Heart left ventricle (tissue), 13 donors: ENCODE data around the gene MT2A.

ENCODE experiments used
- POLR2A ChIP-seq, 2 donors: fragments of 450-650 bp; IDR thresholded peaks; one replicate each; pipeline ENCODE4 v1.6.1; 2017; ENCODE audit warnings: antibody characterized with exemption in 2 of 2, mild to moderate bottlenecking in 2 of 2, moderate library complexity in 2 of 2
- TF ChIP-seq, protein P1 (sequence below), 12 donors: fragments of 200-600 bp; sonication (generic) in 4 of 12; IDR thresholded peaks; one replicate each; pipeline versions ENCODE4 v1.5.0 to v1.8.0; 2018 to 2022; ENCODE audit warnings: antibody characterized with exemption in 12 of 12, mild to moderate bottlenecking in 5 of 12
- donor health status: ischemic (EF 13 %, LVEDD 7.1; RV severe dilation, severe dysfunction).
- donor health status: DM: no; HTN: yes; CAD: no.
- donor health status: DM: no; HTN: no; CAD: no.
- donor health status: ischemic (EF 25% LVEDD 6.9; RV normal size, moderate dysfunction).
- donor health status: ischemic (EF 25% LVEDD 5.7; RV mildly dilated, moderate dysfunction).
- donor health status: ischemic (EF 35%, LVEDD 5.7; RV mildly dilated, moderate dysfunction).
- donor health status: nonischemic (EF 11% LVEDD 7.7; RV severe dilation, severe dysfunction).
- donor health status: DM: yes; HTN: yes; CAD: no.
- donor health status: PGD.
- donor health status: ischemic (EF 29% LVEDD 5.4; RV normal size, mild dysfunction).
- donor health status: nonischemic (EF 23%, LVEDD 6.1; RV moderate dilation, normal function).

DNA sequence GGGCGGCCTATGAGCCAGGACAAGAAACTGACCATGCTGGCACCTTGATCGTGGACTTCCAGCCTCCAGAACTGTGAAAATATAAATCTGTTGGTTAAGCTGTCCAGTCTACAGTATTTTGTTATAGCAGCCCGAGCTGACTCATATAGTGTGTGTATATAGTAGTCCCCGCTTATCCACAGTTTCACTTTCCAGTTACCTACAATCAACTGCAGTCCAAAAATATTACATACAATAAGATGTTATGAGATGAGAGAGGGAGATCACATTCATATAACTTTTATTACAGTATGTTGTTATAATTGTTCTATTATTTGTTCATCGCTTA is 14.1 kb upstream of the MT2A start:
- no peak for TF ChIP-seq POLR2A (IDR thresholded peaks at IDR 0.05)
- TF ChIP-seq, protein P1, sequence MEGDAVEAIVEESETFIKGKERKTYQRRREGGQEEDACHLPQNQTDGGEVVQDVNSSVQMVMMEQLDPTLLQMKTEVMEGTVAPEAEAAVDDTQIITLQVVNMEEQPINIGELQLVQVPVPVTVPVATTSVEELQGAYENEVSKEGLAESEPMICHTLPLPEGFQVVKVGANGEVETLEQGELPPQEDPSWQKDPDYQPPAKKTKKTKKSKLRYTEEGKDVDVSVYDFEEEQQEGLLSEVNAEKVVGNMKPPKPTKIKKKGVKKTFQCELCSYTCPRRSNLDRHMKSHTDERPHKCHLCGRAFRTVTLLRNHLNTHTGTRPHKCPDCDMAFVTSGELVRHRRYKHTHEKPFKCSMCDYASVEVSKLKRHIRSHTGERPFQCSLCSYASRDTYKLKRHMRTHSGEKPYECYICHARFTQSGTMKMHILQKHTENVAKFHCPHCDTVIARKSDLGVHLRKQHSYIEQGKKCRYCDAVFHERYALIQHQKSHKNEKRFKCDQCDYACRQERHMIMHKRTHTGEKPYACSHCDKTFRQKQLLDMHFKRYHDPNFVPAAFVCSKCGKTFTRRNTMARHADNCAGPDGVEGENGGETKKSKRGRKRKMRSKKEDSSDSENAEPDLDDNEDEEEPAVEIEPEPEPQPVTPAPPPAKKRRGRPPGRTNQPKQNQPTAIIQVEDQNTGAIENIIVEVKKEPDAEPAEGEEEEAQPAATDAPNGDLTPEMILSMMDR (IDR thresholded peaks at IDR 0.05): no peak
